WTC11 (cell line): Measurements from ENCODE around the gene MTHFD1L. TPM values are rescaled to one million over a fixed set of nuclear protein-coding genes. Genes with fewer than 3 reads are reported as not detected.

ENCODE experiments used
- ATAC-seq: fragments of 200-7000 bp; cut with Tn5 transposase; 2 replicates; pipeline ENCODE4 v1.10.0; 2021; ENCODE audit warnings: mild to moderate bottlenecking, moderate library complexity
- CTCF ChIA-PET: fragments of 300-600 bp; sonication (Branson Sonifier 250); formaldehyde crosslinking; loops from one replicate; lab custom pipeline; 2021; ENCODE audit warnings: antibody characterized with exemption; lab: Charles Lee
- POLR2A ChIA-PET: fragments of 350-600 bp; sonication (Branson Sonifier 250); formaldehyde crosslinking; loops from one replicate; lab custom pipeline; 2021; ENCODE audit warnings: antibody characterized with exemption; lab: Charles Lee
- DNase-seq: peaks from one replicate; pipeline ENCODE4 v3.0.0; 2021; ENCODE audit warnings: low spot score
- H3K27ac Mint-ChIP-seq: 2 replicates; pipeline ENCODE4 v1.8.0; 2021; ENCODE audit warnings: mixed read lengths
- H3K27me3 Mint-ChIP-seq: 2 replicates; pipeline ENCODE4 v1.8.0; 2021; ENCODE audit warnings: low read depth, mild to moderate bottlenecking, moderate library complexity, mixed read lengths
- H3K36me3 Mint-ChIP-seq: 2 replicates; pipeline ENCODE4 v1.8.0; 2021; ENCODE audit warnings: mixed read lengths
- H3K4me1 Mint-ChIP-seq: 2 replicates; pipeline ENCODE4 v1.8.0; 2022; ENCODE audit warnings: mixed read lengths
- H3K4me3 Mint-ChIP-seq: 2 replicates; pipeline ENCODE4 v1.8.0; 2021; ENCODE audit warnings: mild to moderate bottlenecking, moderate library complexity, mixed read lengths
- H3K9me3 Mint-ChIP-seq: 2 replicates; pipeline ENCODE4 v1.8.0; 2021; ENCODE audit warnings: mixed read lengths
- FOXK1 ChIP-seq: sonication (generic); formaldehyde crosslinking; IDR thresholded peaks from 2 replicates; pipeline ENCODE4 v1.8.0; 2022; ENCODE audit warnings: mild to moderate bottlenecking, moderate library complexity, missing genetic modification reagents
- GABPB1 ChIP-seq: sonication (generic); formaldehyde crosslinking; IDR thresholded peaks from 2 replicates; pipeline ENCODE4 v1.8.1; 2023; ENCODE audit warnings: mild to moderate bottlenecking, missing genetic modification reagents
- NR1H2 ChIP-seq: sonication (generic); formaldehyde crosslinking; IDR thresholded peaks from 2 replicates; pipeline ENCODE4 v1.9.0; 2021; ENCODE audit warnings: mild to moderate bottlenecking, moderate library complexity, missing genetic modification reagents
- NR2C2 ChIP-seq: sonication (generic); formaldehyde crosslinking; IDR thresholded peaks from 2 replicates; pipeline ENCODE4 v1.8.0; 2022; ENCODE audit warnings: mild to moderate bottlenecking, missing genetic modification reagents
- TEAD1 ChIP-seq: sonication (generic); formaldehyde crosslinking; IDR thresholded peaks from 2 replicates; pipeline ENCODE4 v1.8.0; 2022; ENCODE audit warnings: mild to moderate bottlenecking, missing genetic modification reagents
- TP53 ChIP-seq: sonication (generic); formaldehyde crosslinking; IDR thresholded peaks from 2 replicates; pipeline ENCODE4 v1.8.1; 2023; ENCODE audit warnings: mild to moderate bottlenecking, missing genetic modification reagents
- ZNF121 ChIP-seq: sonication (generic); formaldehyde crosslinking; IDR thresholded peaks from 2 replicates; pipeline ENCODE4 v1.8.0; 2023; ENCODE audit warnings: missing genetic modification reagents
- total RNA-seq: library from RNA; stranded (reverse); gene quantifications from 3 replicates; pipeline ENCODE4 v1.2.3, GENCODE V29; 2021
- TF ChIP-seq, protein P1 (sequence below): fragments of 250-450 bp; sonication (Bioruptor Pico); IDR thresholded peaks from 2 replicates; pipeline ENCODE4 v1.9.0; 2021; ENCODE audit warnings: mild to moderate bottlenecking, borderline replicate concordance
- TF ChIP-seq, protein P2 (sequence below): sonication (generic); formaldehyde crosslinking; IDR thresholded peaks from 2 replicates; pipeline ENCODE4 v1.8.0; 2022; ENCODE audit warnings: mild to moderate bottlenecking, missing genetic modification reagents
- TF ChIP-seq, protein P3 (sequence below): fragments of 250-450 bp; sonication (Bioruptor Pico); IDR thresholded peaks from 2 replicates; pipeline ENCODE4 v1.9.0; 2021; ENCODE audit warnings: mild to moderate bottlenecking
- TF ChIP-seq, protein P4 (sequence below): sonication (generic); formaldehyde crosslinking; IDR thresholded peaks from 2 replicates; pipeline ENCODE4 v1.8.1; 2023; ENCODE audit warnings: mild to moderate bottlenecking, missing genetic modification reagents, moderate library complexity
- TF ChIP-seq, protein P5 (sequence below): sonication (generic); formaldehyde crosslinking; IDR thresholded peaks from 2 replicates; pipeline ENCODE4 v1.8.1; 2023; ENCODE audit warnings: mild to moderate bottlenecking, missing genetic modification reagents, borderline replicate concordance
- TF ChIP-seq, protein P6 (sequence below): sonication (generic); formaldehyde crosslinking; IDR thresholded peaks from 2 replicates; pipeline ENCODE4 v1.8.1; 2022; ENCODE audit warnings: mild to moderate bottlenecking, missing genetic modification reagents, moderate library complexity, borderline replicate concordance

The MTHFD1L gene
- total RNA-seq, 1 experiment from 2014 or later: 104 TPM

DNA sequence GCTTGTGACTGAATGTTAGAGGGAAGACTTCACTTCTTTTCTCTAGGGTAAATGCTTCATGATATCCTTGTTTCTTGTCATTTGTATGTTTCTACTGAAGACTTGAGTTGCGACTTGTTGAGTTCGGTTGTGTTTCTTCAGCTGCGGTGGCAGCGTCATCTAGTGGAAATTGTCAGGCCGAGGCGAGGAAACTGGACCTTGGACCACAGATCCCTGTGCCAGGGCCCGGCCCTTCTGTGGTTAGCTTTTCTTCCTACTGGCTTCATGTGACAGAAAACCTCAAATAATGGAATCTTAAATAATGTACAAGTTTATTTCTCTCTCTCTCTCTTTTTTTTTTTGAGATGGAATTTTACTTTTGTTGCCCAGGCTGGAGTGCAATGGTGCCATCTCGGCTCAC, 12.4 kb downstream of the MTHFD1L start (continued):
- TF ChIP-seq, protein P1, sequence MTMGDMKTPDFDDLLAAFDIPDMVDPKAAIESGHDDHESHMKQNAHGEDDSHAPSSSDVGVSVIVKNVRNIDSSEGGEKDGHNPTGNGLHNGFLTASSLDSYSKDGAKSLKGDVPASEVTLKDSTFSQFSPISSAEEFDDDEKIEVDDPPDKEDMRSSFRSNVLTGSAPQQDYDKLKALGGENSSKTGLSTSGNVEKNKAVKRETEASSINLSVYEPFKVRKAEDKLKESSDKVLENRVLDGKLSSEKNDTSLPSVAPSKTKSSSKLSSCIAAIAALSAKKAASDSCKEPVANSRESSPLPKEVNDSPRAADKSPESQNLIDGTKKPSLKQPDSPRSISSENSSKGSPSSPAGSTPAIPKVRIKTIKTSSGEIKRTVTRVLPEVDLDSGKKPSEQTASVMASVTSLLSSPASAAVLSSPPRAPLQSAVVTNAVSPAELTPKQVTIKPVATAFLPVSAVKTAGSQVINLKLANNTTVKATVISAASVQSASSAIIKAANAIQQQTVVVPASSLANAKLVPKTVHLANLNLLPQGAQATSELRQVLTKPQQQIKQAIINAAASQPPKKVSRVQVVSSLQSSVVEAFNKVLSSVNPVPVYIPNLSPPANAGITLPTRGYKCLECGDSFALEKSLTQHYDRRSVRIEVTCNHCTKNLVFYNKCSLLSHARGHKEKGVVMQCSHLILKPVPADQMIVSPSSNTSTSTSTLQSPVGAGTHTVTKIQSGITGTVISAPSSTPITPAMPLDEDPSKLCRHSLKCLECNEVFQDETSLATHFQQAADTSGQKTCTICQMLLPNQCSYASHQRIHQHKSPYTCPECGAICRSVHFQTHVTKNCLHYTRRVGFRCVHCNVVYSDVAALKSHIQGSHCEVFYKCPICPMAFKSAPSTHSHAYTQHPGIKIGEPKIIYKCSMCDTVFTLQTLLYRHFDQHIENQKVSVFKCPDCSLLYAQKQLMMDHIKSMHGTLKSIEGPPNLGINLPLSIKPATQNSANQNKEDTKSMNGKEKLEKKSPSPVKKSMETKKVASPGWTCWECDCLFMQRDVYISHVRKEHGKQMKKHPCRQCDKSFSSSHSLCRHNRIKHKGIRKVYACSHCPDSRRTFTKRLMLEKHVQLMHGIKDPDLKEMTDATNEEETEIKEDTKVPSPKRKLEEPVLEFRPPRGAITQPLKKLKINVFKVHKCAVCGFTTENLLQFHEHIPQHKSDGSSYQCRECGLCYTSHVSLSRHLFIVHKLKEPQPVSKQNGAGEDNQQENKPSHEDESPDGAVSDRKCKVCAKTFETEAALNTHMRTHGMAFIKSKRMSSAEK (CRISPR knock-in tag): no peak
- TF ChIP-seq, protein P2, sequence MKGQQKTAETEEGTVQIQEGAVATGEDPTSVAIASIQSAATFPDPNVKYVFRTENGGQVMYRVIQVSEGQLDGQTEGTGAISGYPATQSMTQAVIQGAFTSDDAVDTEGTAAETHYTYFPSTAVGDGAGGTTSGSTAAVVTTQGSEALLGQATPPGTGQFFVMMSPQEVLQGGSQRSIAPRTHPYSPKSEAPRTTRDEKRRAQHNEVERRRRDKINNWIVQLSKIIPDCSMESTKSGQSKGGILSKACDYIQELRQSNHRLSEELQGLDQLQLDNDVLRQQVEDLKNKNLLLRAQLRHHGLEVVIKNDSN (CRISPR knock-in tag): no peak
- TF ChIP-seq NR2C2 (CRISPR knock-in tag) (no peak), TP53 (no peak)
- TF ChIP-seq, protein P3, sequence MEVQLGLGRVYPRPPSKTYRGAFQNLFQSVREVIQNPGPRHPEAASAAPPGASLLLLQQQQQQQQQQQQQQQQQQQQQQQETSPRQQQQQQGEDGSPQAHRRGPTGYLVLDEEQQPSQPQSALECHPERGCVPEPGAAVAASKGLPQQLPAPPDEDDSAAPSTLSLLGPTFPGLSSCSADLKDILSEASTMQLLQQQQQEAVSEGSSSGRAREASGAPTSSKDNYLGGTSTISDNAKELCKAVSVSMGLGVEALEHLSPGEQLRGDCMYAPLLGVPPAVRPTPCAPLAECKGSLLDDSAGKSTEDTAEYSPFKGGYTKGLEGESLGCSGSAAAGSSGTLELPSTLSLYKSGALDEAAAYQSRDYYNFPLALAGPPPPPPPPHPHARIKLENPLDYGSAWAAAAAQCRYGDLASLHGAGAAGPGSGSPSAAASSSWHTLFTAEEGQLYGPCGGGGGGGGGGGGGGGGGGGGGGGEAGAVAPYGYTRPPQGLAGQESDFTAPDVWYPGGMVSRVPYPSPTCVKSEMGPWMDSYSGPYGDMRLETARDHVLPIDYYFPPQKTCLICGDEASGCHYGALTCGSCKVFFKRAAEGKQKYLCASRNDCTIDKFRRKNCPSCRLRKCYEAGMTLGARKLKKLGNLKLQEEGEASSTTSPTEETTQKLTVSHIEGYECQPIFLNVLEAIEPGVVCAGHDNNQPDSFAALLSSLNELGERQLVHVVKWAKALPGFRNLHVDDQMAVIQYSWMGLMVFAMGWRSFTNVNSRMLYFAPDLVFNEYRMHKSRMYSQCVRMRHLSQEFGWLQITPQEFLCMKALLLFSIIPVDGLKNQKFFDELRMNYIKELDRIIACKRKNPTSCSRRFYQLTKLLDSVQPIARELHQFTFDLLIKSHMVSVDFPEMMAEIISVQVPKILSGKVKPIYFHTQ (CRISPR knock-in tag): no peak
- TF ChIP-seq, protein P4, sequence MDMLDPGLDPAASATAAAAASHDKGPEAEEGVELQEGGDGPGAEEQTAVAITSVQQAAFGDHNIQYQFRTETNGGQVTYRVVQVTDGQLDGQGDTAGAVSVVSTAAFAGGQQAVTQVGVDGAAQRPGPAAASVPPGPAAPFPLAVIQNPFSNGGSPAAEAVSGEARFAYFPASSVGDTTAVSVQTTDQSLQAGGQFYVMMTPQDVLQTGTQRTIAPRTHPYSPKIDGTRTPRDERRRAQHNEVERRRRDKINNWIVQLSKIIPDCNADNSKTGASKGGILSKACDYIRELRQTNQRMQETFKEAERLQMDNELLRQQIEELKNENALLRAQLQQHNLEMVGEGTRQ (CRISPR knock-in tag): no peak
- TF ChIP-seq, protein P5, sequence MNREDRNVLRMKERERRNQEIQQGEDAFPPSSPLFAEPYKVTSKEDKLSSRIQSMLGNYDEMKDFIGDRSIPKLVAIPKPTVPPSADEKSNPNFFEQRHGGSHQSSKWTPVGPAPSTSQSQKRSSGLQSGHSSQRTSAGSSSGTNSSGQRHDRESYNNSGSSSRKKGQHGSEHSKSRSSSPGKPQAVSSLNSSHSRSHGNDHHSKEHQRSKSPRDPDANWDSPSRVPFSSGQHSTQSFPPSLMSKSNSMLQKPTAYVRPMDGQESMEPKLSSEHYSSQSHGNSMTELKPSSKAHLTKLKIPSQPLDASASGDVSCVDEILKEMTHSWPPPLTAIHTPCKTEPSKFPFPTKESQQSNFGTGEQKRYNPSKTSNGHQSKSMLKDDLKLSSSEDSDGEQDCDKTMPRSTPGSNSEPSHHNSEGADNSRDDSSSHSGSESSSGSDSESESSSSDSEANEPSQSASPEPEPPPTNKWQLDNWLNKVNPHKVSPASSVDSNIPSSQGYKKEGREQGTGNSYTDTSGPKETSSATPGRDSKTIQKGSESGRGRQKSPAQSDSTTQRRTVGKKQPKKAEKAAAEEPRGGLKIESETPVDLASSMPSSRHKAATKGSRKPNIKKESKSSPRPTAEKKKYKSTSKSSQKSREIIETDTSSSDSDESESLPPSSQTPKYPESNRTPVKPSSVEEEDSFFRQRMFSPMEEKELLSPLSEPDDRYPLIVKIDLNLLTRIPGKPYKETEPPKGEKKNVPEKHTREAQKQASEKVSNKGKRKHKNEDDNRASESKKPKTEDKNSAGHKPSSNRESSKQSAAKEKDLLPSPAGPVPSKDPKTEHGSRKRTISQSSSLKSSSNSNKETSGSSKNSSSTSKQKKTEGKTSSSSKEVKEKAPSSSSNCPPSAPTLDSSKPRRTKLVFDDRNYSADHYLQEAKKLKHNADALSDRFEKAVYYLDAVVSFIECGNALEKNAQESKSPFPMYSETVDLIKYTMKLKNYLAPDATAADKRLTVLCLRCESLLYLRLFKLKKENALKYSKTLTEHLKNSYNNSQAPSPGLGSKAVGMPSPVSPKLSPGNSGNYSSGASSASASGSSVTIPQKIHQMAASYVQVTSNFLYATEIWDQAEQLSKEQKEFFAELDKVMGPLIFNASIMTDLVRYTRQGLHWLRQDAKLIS (CRISPR knock-in tag): no peak

DNA sequence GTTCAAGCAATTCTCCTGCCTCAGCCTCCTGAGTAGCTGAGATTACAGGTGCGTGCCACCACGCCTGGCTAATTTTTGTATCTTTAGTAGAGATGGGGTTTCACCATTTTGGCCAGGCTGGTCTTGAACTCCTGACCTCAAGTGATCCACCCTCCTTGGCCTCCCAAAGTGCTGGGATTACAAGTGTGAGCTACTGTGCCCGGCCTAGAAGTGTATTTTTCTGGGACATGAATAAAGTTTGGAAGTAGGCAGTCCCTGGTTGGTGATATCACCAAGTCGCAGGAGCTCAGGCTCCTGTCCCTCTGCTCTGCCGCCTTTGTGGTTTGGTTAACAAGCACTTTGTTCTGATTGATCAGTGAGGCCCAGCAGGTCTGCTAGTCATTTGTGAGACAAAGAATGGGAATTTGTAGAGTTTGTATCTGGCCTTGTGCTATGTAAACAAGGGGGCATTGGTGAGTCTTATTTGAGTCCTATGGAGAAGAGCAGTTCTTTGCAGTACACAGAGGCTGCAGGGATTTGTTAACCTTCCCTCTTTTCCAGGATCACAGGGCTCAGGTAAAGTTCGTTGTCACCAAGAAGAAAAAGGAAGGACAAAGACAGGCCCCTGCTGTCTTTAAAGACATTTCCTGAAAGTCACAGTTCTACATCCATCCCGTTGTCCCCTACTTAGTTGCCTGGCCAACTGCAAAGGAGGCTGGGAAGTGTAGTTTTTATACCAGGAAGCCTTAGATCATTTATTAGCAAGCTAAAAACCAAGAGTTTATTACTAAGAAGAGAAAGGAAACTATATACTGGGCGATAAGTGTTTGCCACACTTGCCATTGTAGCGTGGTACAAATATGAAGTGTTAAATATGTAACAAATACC, 13.1 kb downstream of the MTHFD1L start:
- Mint-ChIP-seq H3K36me3 (peaks cover 26% of the 10 kb centered on the region), H3K9me3 (no peaks in the 10 kb centered on the region), H3K27me3 (no peaks in the 10 kb centered on the region), H3K4me3 (peak overlapping the region; percentile 57), H3K27ac (peak overlapping the region; percentile 91), H3K4me1 (peaks cover 58% of the 10 kb centered on the region)
- DNase-seq: peak; percentile 40
- POLR2A ChIA-PET: interaction anchor here (1.0 kb wide), 2 partner anchors 12 to 61 kb away, joined by 3 to 4 read pairs; no protein-coding TSS in a partner anchor
- TF ChIP-seq, protein P6, sequence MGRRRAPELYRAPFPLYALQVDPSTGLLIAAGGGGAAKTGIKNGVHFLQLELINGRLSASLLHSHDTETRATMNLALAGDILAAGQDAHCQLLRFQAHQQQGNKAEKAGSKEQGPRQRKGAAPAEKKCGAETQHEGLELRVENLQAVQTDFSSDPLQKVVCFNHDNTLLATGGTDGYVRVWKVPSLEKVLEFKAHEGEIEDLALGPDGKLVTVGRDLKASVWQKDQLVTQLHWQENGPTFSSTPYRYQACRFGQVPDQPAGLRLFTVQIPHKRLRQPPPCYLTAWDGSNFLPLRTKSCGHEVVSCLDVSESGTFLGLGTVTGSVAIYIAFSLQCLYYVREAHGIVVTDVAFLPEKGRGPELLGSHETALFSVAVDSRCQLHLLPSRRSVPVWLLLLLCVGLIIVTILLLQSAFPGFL (CRISPR knock-in tag): no peak
- TF ChIP-seq TEAD1 (CRISPR knock-in tag): peak; percentile 21; the same call in 1 of the 2 replicates
- TF ChIP-seq NR1H2 (CRISPR knock-in tag): no peak
- TF ChIP-seq FOXK1 (CRISPR knock-in tag): peak; percentile 80; the same call in 1 of the 2 replicates
- TF ChIP-seq GABPB1 (CRISPR knock-in tag): peak; percentile 52; the same call in 1 of the 2 replicates
- no peak for TF ChIP-seq ZNF121 (CRISPR knock-in tag)
- ATAC-seq: peak; percentile 90
- CTCF ChIA-PET: interaction anchor here (1.2 to 2.6 kb wide), 4 partner anchors 9 to 62 kb away, joined by 3 to 19 read pairs (median 13); partner anchors contain the start of gene MTHFD1L
